ENCODE data around the gene OR2F2.

The OR2F2 gene

DNA sequence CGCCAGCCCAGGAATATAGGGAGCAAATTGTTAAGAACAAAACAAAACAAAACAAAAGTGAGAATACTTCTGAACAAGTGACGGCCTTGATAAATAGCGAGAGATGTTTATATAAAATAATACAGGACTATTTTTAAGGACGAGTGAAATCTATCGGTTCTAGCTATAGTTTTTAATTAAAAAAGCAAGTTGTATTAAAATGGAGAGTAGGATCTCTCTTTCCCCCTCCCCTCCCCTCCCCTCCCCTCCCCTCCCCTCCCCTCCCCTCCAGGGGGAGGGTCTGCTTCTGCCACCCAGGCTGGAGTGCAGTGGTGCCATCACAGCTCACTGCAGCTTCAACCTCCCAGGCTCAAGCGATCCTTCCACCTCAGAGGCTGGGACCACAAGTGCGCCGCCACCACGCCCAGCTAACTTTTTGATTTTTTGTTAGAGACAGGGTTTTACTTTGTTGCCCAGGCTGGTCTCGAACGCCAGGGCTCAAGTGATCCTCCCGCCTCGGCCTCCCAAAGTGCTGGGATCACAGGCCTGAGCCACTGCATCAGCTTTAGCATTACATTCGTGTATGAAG lies 32.6 kb upstream of the OR2F2 start:
- H3K4me3 ChIP-seq (ENCODE audit: low read length): no peak overlapping the region
- TF ChIP-seq, protein P1, sequence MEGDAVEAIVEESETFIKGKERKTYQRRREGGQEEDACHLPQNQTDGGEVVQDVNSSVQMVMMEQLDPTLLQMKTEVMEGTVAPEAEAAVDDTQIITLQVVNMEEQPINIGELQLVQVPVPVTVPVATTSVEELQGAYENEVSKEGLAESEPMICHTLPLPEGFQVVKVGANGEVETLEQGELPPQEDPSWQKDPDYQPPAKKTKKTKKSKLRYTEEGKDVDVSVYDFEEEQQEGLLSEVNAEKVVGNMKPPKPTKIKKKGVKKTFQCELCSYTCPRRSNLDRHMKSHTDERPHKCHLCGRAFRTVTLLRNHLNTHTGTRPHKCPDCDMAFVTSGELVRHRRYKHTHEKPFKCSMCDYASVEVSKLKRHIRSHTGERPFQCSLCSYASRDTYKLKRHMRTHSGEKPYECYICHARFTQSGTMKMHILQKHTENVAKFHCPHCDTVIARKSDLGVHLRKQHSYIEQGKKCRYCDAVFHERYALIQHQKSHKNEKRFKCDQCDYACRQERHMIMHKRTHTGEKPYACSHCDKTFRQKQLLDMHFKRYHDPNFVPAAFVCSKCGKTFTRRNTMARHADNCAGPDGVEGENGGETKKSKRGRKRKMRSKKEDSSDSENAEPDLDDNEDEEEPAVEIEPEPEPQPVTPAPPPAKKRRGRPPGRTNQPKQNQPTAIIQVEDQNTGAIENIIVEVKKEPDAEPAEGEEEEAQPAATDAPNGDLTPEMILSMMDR (conservative IDR thresholded peaks at IDR 0.05; ENCODE audit: low read length): no peak
- no peak for DNase-seq (ENCODE audit: low read depth)

DNA sequence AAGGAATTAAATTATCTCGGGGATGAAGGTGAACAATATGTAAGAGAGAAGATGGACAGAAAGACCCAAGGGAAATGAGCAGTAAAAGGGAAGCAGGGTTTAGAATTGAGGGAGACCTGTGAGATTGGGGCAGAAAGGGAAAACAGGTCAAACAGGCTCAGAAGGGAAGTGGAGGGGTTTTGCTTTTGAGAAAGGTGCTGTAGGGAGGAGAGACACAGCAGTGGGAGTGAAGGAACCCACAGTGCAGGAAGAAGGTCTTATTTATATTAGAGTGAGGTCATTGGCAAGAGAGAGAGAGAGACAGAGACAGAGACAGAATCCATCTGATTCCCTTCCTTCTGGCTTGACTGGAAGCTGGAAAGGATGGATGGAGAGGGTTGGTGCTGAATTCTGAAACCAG lies 29.5 kb upstream of the OR2F2 start:
- no peak overlapping the region for H3K4me3 ChIP-seq (ENCODE audit: low read length)
- no peak for DNase-seq (ENCODE audit: low read depth)
- TF ChIP-seq, protein P1 (conservative IDR thresholded peaks at IDR 0.05; ENCODE audit: low read length): no peak

DNA sequence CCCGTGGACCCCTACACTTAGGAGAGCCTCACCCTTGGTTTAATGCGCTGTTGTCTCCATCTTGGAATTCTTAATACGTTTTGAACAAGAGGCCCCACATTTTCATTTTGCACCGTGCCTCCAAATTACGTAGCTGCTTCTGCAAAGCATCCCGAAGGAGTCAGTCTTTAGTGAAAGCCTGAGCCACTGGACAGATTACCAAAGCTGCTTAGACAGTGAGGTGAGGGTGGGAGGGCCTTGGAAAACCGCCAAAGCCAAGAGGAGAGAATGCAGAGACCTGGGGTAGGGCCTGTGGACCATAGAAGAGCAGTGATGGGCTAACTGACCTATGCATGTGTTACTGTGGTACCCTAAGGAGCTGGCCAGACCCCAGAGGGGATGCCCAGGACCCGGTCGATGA lies 28.9 kb upstream of the OR2F2 start:
- TF ChIP-seq, protein P1 (conservative IDR thresholded peaks at IDR 0.05; ENCODE audit: low read length): no peak
- no peak for DNase-seq (ENCODE audit: low read depth)
- H3K4me3 ChIP-seq (ENCODE audit: low read length): no peak overlapping the region

DNA sequence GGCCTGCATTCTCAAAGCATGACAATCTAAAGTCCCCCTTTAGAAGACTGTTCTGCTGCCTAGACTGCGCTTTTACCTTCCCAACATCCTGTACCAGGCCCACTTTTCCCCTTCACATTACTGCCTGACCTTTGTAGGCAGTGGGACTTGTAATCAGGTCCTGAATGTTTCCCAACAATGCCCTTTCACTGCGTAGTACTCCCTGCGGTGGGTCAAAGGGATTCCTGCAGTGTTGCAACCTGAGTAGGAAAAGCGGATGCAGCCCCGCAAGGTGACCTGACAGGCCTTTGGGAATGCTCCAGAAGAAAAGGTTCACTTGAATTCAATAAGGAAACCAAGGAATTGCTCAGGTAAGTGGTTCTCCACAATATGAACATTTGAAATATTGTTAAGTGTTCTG lies 28.1 kb upstream of the OR2F2 start:
- no peak for DNase-seq (ENCODE audit: low read depth)
- TF ChIP-seq, protein P1 (conservative IDR thresholded peaks at IDR 0.05; ENCODE audit: low read length): no peak
- no peak overlapping the region for H3K4me3 ChIP-seq (ENCODE audit: low read length)

DNA sequence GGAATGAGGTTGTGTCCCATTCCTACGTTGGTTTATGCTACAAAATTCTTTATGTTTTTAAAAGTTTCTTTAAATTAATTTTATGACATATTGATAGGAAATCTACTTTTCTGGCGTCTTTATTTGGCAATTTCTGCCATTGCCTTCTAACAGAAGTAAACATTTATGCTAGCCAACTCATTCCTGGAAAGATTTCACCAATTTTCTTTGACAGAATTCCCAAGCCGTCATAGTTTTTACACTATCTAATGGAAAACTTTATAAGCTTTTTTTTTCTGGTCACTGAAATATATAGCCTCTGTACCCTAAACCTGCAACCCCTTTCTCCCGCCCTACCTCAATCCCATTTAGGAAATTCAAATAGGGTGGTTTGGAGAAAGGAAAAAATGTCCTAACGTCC lies 26.9 kb upstream of the OR2F2 start:
- no peak overlapping the region for H3K4me3 ChIP-seq (ENCODE audit: low read length)
- TF ChIP-seq, protein P1 (conservative IDR thresholded peaks at IDR 0.05; ENCODE audit: low read length): no peak
- no peak for DNase-seq (ENCODE audit: low read depth)

DNA sequence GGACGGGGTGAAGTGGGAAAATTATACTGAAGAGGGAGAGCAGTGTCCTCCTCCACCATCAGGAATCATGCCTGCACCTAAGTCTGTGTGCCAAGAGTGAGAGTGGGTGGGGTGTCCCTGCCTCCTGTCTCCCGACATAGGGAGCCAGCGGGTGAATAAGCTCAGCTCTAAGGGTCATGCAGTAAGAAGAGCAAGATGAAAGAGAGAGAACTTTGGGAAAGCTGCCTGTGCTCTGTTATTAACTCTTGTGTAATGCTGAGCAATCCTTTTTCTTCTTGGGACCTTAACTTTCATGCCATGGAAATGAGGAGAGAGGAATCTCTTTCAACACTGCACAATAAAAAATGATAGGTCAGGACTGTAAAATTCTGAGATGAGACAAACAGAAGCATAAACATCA lies 25.2 kb upstream of the OR2F2 start:
- no peak overlapping the region for H3K4me3 ChIP-seq (ENCODE audit: low read length)
- TF ChIP-seq, protein P1 (conservative IDR thresholded peaks at IDR 0.05; ENCODE audit: low read length): no peak
- peak; percentile 21 for DNase-seq (ENCODE audit: low read depth)

DNA sequence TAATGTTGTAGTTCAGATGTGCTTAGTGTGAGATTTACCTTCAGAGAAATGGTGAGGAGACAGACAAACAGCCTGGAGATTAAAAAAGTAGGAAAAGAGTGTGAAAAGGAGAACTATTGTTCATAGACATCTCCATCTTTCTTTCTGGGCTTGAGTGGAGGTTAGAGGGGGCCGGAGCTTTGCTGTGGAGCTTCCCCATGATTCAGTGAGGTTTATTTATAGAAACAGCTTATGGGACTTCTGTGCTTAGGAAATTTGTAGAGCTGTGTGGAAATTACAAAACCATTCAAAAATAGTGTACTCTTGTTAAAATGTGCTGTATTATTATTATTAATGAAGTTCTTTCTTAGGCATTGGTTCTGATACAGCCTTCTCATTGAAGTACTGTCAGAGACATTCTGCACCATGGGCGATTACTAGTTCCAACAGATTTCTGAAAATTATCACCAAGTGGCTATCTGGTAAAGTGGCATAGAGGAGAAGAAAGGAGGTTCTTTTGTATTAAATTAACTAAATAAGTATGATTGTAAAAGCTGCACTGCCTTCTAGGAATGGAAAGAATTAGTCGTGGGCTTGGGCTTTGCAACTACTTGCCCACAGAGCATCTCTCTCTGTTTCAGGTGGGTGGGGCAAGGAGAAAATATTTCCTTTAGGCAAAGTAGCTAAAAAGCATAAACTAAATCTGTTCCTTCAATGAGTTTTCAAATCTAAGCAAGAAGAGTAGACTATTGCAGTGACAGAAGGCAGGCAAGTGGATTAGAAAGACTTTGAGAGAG lies 24.4 kb upstream of the OR2F2 start:
- no peak for DNase-seq (ENCODE audit: low read depth)
- TF ChIP-seq, protein P1 (conservative IDR thresholded peaks at IDR 0.05; ENCODE audit: low read length): no peak
- no peak overlapping the region for H3K4me3 ChIP-seq (ENCODE audit: low read length)
